DND-41 (cell line): Measurements from ENCODE around the gene PTPRN2.

Experiments used
- CTCF ChIP-seq: IDR thresholded peaks from 2 replicates; pipeline ENCODE4 v1.5.1; 2012; ENCODE audit warnings: borderline replicate concordance, low read length, moderate library complexity, mild to moderate bottlenecking; ENCODE audit not compliant: poor library complexity, severe bottlenecking; ENCODE audit errors: extremely low read depth
- EZH2 ChIP-seq: IDR thresholded peaks from 3 replicates; pipeline ENCODE4 v1.6.1; 2012; ENCODE audit warnings: borderline replicate concordance, low read depth, mild to moderate bottlenecking, moderate library complexity, low read length, inconsistent platforms; ENCODE audit not compliant: severe bottlenecking

DNA sequence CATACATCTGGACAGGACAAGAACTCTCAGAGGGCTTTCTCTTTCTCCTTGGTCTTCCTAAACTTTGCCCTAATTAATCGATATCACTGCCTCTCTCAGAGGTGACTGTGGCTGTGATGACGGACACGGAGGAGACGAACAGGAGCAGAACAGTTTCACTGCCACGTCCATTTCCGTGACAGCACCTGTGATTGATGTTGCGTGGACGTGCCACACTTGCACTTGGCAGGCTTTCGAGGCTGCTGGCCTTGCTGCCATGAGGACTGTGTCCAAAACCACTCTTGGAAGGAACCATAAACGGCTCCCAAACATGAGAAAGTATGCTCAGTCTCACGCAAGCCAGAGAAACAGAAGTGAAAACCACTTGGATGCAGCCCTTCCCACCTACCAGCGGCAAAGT, 942.7 kb downstream of the PTPRN2 start:
- TF ChIP-seq CTCF: no peak
- no peak for TF ChIP-seq EZH2
